ENCODE measurements around the gene TMEM132A. TPM values are rescaled to one million over a fixed set of nuclear protein-coding genes. Genes with fewer than 3 reads are reported as not detected.

TMEM132A gene
- total and polyA plus RNA-seq, 2 of the 13 experiments (the other 11 are each of a cell fraction or from before 2014, with no cell fraction given) = 11.1 to 32.9 TPM

- no peak for TF ChIP-seq ZBTB2 (CRISPR knock-in tag; IDR thresholded peaks at IDR 0.05; ENCODE audit: low read depth)
- TF ChIP-seq MYPOP (CRISPR knock-in tag; IDR thresholded peaks at IDR 0.05) = 0 out of 2 replicates have a peak, but pooled peaks have one; percentile 46
- no peak for TF ChIP-seq ZNF792 (CRISPR knock-in tag; IDR thresholded peaks at IDR 0.05)
- TF ChIP-seq ZSCAN5A (CRISPR knock-in tag; IDR thresholded peaks at IDR 0.05; ENCODE audit: borderline replicate concordance) = no peak
- TF ChIP-seq CEBPG (CRISPR knock-in tag; IDR thresholded peaks at IDR 0.05) = peak; percentile 22; the same call in 1 of the 2 replicates
- no peak for TF ChIP-seq ZNF652 (CRISPR knock-in tag; IDR thresholded peaks at IDR 0.05; ENCODE audit: borderline replicate concordance, low read depth)
- no peak for TF ChIP-seq BRCA1 (CRISPR knock-in tag; IDR thresholded peaks at IDR 0.05)
- no peak for TF ChIP-seq KAT2B (IDR thresholded peaks at IDR 0.05; ENCODE audit: borderline replicate concordance, low read depth, low read length)
- TF ChIP-seq ZFP41 (CRISPR knock-in tag; IDR thresholded peaks at IDR 0.05; ENCODE audit: borderline replicate concordance) = no peak
- TF ChIP-seq ZBTB40 (IDR thresholded peaks at IDR 0.05) = no peak
- TF ChIP-seq ZBTB40 (CRISPR knock-in tag; IDR thresholded peaks at IDR 0.05) = 0 out of 2 replicates have a peak, but pooled peaks have one; percentile 27
- no peak for TF ChIP-seq CBX1 (IDR thresholded peaks at IDR 0.05; ENCODE audit: low read depth)
- no peak for TF ChIP-seq NFE2L1 (CRISPR knock-in tag; IDR thresholded peaks at IDR 0.05; ENCODE audit: borderline replicate concordance)
- no peak for TF ChIP-seq KAT7 (CRISPR knock-in tag; IDR thresholded peaks at IDR 0.05; ENCODE audit: borderline replicate concordance)
- 0 out of 2 replicates have a peak, but pooled peaks have one; percentile 53 for TF ChIP-seq ZNF136 (CRISPR knock-in tag; IDR thresholded peaks at IDR 0.05; ENCODE audit: low read depth)
- no peak for TF ChIP-seq CENPT (CRISPR knock-in tag; IDR thresholded peaks at IDR 0.05; ENCODE audit: low read depth)
- no peak for TF ChIP-seq THYN1 (CRISPR knock-in tag; IDR thresholded peaks at IDR 0.05; ENCODE audit: borderline replicate concordance, low read depth)
Observed at GRCh38 chr11:60924110-60924905, at the start of gene TMEM132A (continued).
